Trophoblast cell (in vitro differentiated cells and primary cell): ENCODE measurements around the gene SLC38A8.

Experiments
- DNase-seq, 2 donors: peaks; one replicate each; pipeline ENCODE4 v3.0.0-alpha.2; 2016
- H2AFZ ChIP-seq: 2 replicates; pipeline ENCODE4 v1.6.1; 2013; ENCODE audit warnings: low read length, moderate library complexity, mild to moderate bottlenecking; ENCODE audit not compliant: insufficient read depth, poor library complexity
- H2AK5ac ChIP-seq: 2 replicates; pipeline ENCODE4 v1.6.1; 2013; ENCODE audit warnings: mild to moderate bottlenecking, low read length
- H2BK120ac ChIP-seq: 2 replicates; pipeline ENCODE4 v1.6.1; 2013; ENCODE audit warnings: low read length, mild to moderate bottlenecking, moderate library complexity; ENCODE audit not compliant: insufficient read depth, poor library complexity
- H2BK12ac ChIP-seq: 2 replicates; pipeline ENCODE4 v1.6.1; 2013; ENCODE audit warnings: mild to moderate bottlenecking, low read length, moderate library complexity
- H2BK5ac ChIP-seq: 2 replicates; pipeline ENCODE4 v1.6.1; 2013; ENCODE audit warnings: low read length, low read depth, moderate library complexity, mild to moderate bottlenecking; ENCODE audit not compliant: poor library complexity
- H3K14ac ChIP-seq: 2 replicates; pipeline ENCODE4 v1.6.1; 2013; ENCODE audit warnings: mild to moderate bottlenecking, low read length
- H3K18ac ChIP-seq: 2 replicates; pipeline ENCODE4 v1.6.1; 2013; ENCODE audit warnings: mild to moderate bottlenecking, low read length
- H3K23ac ChIP-seq: 2 replicates; pipeline ENCODE4 v1.6.1; 2013; ENCODE audit warnings: low read length
- H3K27ac ChIP-seq: 2 replicates; pipeline ENCODE4 v1.5.1; 2013; ENCODE audit warnings: low read depth, mild to moderate bottlenecking, inconsistent platforms, low read length, moderate library complexity
- H3K27me3 ChIP-seq: 2 replicates; pipeline ENCODE4 v1.6.1; 2013; ENCODE audit warnings: inconsistent platforms, mild to moderate bottlenecking, low read length, moderate library complexity; ENCODE audit not compliant: insufficient read depth
- H3K36me3 ChIP-seq, 2 experiments: 1 replicate in 1 of 2; 2 replicates in 1 of 2; pipeline ENCODE4 v1.6.1; 2013; ENCODE audit warnings: low read length in 2 of 2, mild to moderate bottlenecking in 2 of 2, moderate library complexity in 1 of 2; ENCODE audit not compliant: insufficient read depth in 2 of 2, control insufficient read depth in 1 of 2
- H3K4ac ChIP-seq: 2 replicates; pipeline ENCODE4 v1.6.1; 2013; ENCODE audit warnings: low read depth, mild to moderate bottlenecking, low read length, moderate library complexity
- H3K4me1 ChIP-seq, 2 experiments: 1 replicate in 1 of 2; 2 replicates in 1 of 2; pipeline ENCODE4 v1.6.1; 2013; ENCODE audit warnings: low read length in 2 of 2, mild to moderate bottlenecking in 2 of 2, moderate library complexity in 1 of 2; ENCODE audit not compliant: insufficient read depth in 2 of 2, control insufficient read depth in 1 of 2
- H3K4me2 ChIP-seq: 2 replicates; pipeline ENCODE4 v1.6.1; 2013; ENCODE audit warnings: inconsistent platforms, mild to moderate bottlenecking, low read length, moderate library complexity
- H3K4me3 ChIP-seq: 2 replicates; pipeline ENCODE4 v1.5.1; 2013; ENCODE audit warnings: mild to moderate bottlenecking, low read depth, low read length, inconsistent platforms
- H3K79me1 ChIP-seq: one replicate; pipeline ENCODE4 v1.6.1; 2013; ENCODE audit warnings: low read length
- H3K79me2 ChIP-seq: 2 replicates; pipeline ENCODE4 v1.6.1; 2013; ENCODE audit warnings: low read length, mild to moderate bottlenecking; ENCODE audit not compliant: control insufficient read depth, insufficient read depth, poor library complexity
- H3K9ac ChIP-seq: 2 replicates; pipeline ENCODE4 v1.6.1; 2013; ENCODE audit warnings: mild to moderate bottlenecking, low read length
- H3K9me3 ChIP-seq: 2 replicates; pipeline ENCODE4 v1.6.1; 2013; ENCODE audit warnings: low read depth, mild to moderate bottlenecking, control low read depth, inconsistent platforms, low read length; ENCODE audit not compliant: insufficient read depth
- H4K12ac ChIP-seq: 2 replicates; pipeline ENCODE4 v1.6.1; 2013; ENCODE audit warnings: low read depth, mild to moderate bottlenecking, low read length, moderate library complexity
- H4K8ac ChIP-seq: 2 replicates; pipeline ENCODE4 v1.6.1; 2013; ENCODE audit warnings: low read depth, mild to moderate bottlenecking, low read length, moderate library complexity
- H4K91ac ChIP-seq: one replicate; pipeline ENCODE4 v1.6.1; 2013; ENCODE audit warnings: low read depth, mild to moderate bottlenecking, low read length, moderate library complexity
- WGBS: extraction: QIAGEN DNeasy Blood & Tissue Kit; methylation state at CpG from one replicate; pipeline ENCODE4 v1.1.7; 2013; ENCODE audit warnings: missing lambda C conversion rate; ENCODE audit not compliant: insufficient read length, insufficient coverage; ENCODE audit errors: extremely low coverage; 5-methylcytosine and 5-hydroxymethylcytosine counted together

Gene SLC38A8

GRCh38 chr16:84047206-84047605 lies 4.6 kb upstream of the SLC38A8 start:
- H2BK12ac ChIP-seq, result no peak overlapping the region
- no peaks in the 10 kb centered on the region for H3K79me1 ChIP-seq
- no peak overlapping the region for H2AK5ac ChIP-seq
- peaks cover 14 to 19% of the 10 kb centered on the region in 2 experiments for H3K36me3 ChIP-seq
- H4K12ac ChIP-seq, result no peak overlapping the region
- no peak overlapping the region for H3K4ac ChIP-seq
- WGBS, result no CpG with 5 or more reads among the region's 6 CpGs
- no peak overlapping the region for H3K14ac ChIP-seq
- no peak overlapping the region for H3K9ac ChIP-seq
- H4K91ac ChIP-seq, result no peak overlapping the region
- no peak overlapping the region for H3K4me2 ChIP-seq
- H2BK5ac ChIP-seq, result no peak overlapping the region
- H3K4me3 ChIP-seq, result no peak overlapping the region
- H3K18ac ChIP-seq, result no peak overlapping the region
- DNase-seq, result no peak
- H3K27me3 ChIP-seq, result no peaks in the 10 kb centered on the region
- H3K27ac ChIP-seq, result no peak overlapping the region
- H3K9me3 ChIP-seq, result no peaks in the 10 kb centered on the region
- H2BK120ac ChIP-seq, result no peak overlapping the region
- no peak overlapping the region for H2AFZ ChIP-seq
- H4K8ac ChIP-seq, result no peak overlapping the region
- no peak overlapping the region for H3K23ac ChIP-seq
- H3K79me2 ChIP-seq, result no peaks in the 10 kb centered on the region
- H3K4me1 ChIP-seq, result peaks cover 0 to 3% of the 10 kb centered on the region in 2 experiments

GRCh38 chr16:84045818-84046470 lies 3.3 kb upstream of the SLC38A8 start:
- Histone ChIP-seq H3K27ac (no peak overlapping the region), H3K9ac (no peak overlapping the region), H3K27me3 (no peaks in the 10 kb centered on the region), H3K79me2 (no peaks in the 10 kb centered on the region), H3K9me3 (no peaks in the 10 kb centered on the region), H2BK12ac (no peak overlapping the region), H4K91ac (no peak overlapping the region), H3K14ac (no peak overlapping the region), H4K8ac (no peak overlapping the region), H2BK120ac (no peak overlapping the region), H3K4me2 (no peak overlapping the region), H2BK5ac (no peak overlapping the region), H3K4ac (no peak overlapping the region), H3K18ac (no peak overlapping the region), H3K4me1 (peaks cover 0 to 3% of the 10 kb centered on the region in 2 experiments), H2AK5ac (no peak overlapping the region), H3K23ac (no peak overlapping the region), H3K4me3 (no peak overlapping the region), H4K12ac (no peak overlapping the region), H3K36me3 (peaks cover 12 to 13% of the 10 kb centered on the region in 2 experiments), H3K79me1 (no peaks in the 10 kb centered on the region), H2AFZ (no peak overlapping the region)
- no CpG with 5 or more reads among the region's 19 CpGs for WGBS
- DNase-seq, result no peak

GRCh38 chr16:84045001-84045817 lies 2.6 kb upstream of the SLC38A8 start:
- Histone ChIP-seq H3K4me3 (no peak overlapping the region), H2BK5ac (no peak overlapping the region), H3K36me3 (peaks cover 9 to 13% of the 10 kb centered on the region in 2 experiments), H3K27me3 (no peaks in the 10 kb centered on the region), H3K4me2 (no peak overlapping the region), H3K79me2 (no peaks in the 10 kb centered on the region), H2BK12ac (no peak overlapping the region), H3K23ac (no peak overlapping the region), H3K9ac (no peak overlapping the region), H3K27ac (no peak overlapping the region), H3K9me3 (no peaks in the 10 kb centered on the region), H4K91ac (no peak overlapping the region), H4K12ac (no peak overlapping the region), H2AK5ac (no peak overlapping the region), H2AFZ (no peak overlapping the region), H3K4ac (no peak overlapping the region), H3K14ac (no peak overlapping the region), H3K4me1 (peaks cover 0 to 3% of the 10 kb centered on the region in 2 experiments), H3K79me1 (no peaks in the 10 kb centered on the region), H2BK120ac (no peak overlapping the region), H3K18ac (no peak overlapping the region), H4K8ac (no peak overlapping the region)
- no peak for DNase-seq
- no CpG with 5 or more reads among the region's 36 CpGs for WGBS

GRCh38 chr16:84044118-84044488 lies 1.5 kb upstream of the SLC38A8 start:
- Histone ChIP-seq H3K79me2 (no peaks in the 10 kb centered on the region), H4K8ac (no peak overlapping the region), H3K23ac (no peak overlapping the region), H2BK12ac (no peak overlapping the region), H3K4me3 (no peak overlapping the region), H4K91ac (no peak overlapping the region), H3K36me3 (peaks cover 3 to 4% of the 10 kb centered on the region in 2 experiments), H3K9me3 (no peaks in the 10 kb centered on the region), H3K18ac (no peak overlapping the region), H2AFZ (no peak overlapping the region), H4K12ac (no peak overlapping the region), H3K4me1 (peaks cover 0 to 3% of the 10 kb centered on the region in 2 experiments), H3K4me2 (no peak overlapping the region), H3K4ac (no peak overlapping the region), H2BK5ac (no peak overlapping the region), H2BK120ac (no peak overlapping the region), H3K14ac (no peak overlapping the region), H3K27me3 (no peaks in the 10 kb centered on the region), H3K9ac (no peak overlapping the region), H3K79me1 (no peaks in the 10 kb centered on the region), H3K27ac (no peak overlapping the region), H2AK5ac (no peak overlapping the region)
- DNase-seq, result peak in 1 of 2 donors; percentile 20
- WGBS, result no CpG with 5 or more reads among the region's 5 CpGs
